Ascending aorta (tissue), 2 donors: ENCODE data around the gene GABBR2. TPM values are rescaled to one million over a fixed set of nuclear protein-coding genes. Genes with fewer than 3 reads are reported as not detected.

ENCODE experiments used
- DNase-seq, 2 donors: peaks; one replicate each; pipeline ENCODE4 v3.0.0-alpha.2; 2019; ENCODE audit warnings: low spot score in 2 of 2
- H3K27ac ChIP-seq, 2 donors: fragments of 200-600 bp; sonication (generic); one replicate each; pipeline ENCODE4 v1.5.1; 2016 to 2017; ENCODE audit warnings: mild to moderate bottlenecking in 1 of 2
- H3K27me3 ChIP-seq: fragments of 200-600 bp; sonication (generic); one replicate; pipeline ENCODE4 v1.5.1; 2017
- H3K36me3 ChIP-seq, 2 donors: fragments of 200-600 bp; sonication (generic); one replicate each; pipeline ENCODE4 v1.5.1; 2016
- H3K4me1 ChIP-seq, 2 donors: fragments of 200-600 bp; sonication (generic); one replicate each; pipeline ENCODE4 v1.5.1; 2016 to 2017; ENCODE audit warnings: mild to moderate bottlenecking in 1 of 2
- H3K4me3 ChIP-seq, 2 donors: fragments of 200-600 bp; sonication (generic); one replicate each; pipeline ENCODE4 v1.5.1; 2016 to 2017; ENCODE audit warnings: mild to moderate bottlenecking in 1 of 2
- H3K9me3 ChIP-seq, 2 donors: fragments of 200-600 bp; sonication (generic); one replicate each; pipeline ENCODE4 v1.5.1; 2016
- intact Hi-C: fragments of 100-400 bp; cut with DNase I; formaldehyde crosslinking; loops from one replicate; pipeline ENCODE4 v1.15.1; 2023
- total RNA-seq: library from RNA; depleted of rRNA; stranded (reverse); fragments of >200 nt; gene quantifications from one replicate; pipeline ENCODE4 v1.1.0, GENCODE V29; 2016
- TF ChIP-seq, protein P1 (sequence below), 3 experiments: fragments of 200-600 bp in 2 of 3; fragments of 450-650 bp in 1 of 3; sonication (generic) in 2 of 3; IDR thresholded peaks; one replicate each; pipeline ENCODE4 v1.5.1; 2016 to 2019; ENCODE audit warnings: antibody characterized with exemption in 3 of 3, mild to moderate bottlenecking in 1 of 3, moderate library complexity in 1 of 3

The GABBR2 gene
- total RNA-seq, 1 donor from 2014 or later = not detected

DNA sequence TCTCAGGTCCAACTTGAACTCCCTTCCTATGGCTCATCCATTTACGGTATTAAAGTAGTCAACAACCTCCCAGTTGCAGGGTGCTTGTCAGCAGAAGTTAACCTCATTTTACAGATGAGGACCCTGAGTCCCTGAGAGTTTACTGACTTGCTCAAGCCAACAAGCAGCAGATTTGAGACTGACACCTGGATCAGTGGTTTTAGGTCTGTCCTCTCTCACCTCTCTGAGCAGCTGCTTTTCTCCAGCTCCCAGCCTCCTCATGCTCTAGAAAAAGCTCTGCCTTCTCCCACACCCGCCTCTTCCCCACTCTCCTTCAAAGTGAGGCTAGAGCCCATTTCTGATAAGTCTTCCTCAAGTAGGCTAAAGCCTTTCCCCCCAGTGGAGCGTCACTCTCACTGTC lies 56.4 kb downstream of the GABBR2 start:
- no peaks in the 10 kb centered on the region for H3K9me3 ChIP-seq
- H3K27ac ChIP-seq = no peak overlapping the region
- peak in 1 of 2 donors; percentile 3 for DNase-seq
- TF ChIP-seq, protein P1, sequence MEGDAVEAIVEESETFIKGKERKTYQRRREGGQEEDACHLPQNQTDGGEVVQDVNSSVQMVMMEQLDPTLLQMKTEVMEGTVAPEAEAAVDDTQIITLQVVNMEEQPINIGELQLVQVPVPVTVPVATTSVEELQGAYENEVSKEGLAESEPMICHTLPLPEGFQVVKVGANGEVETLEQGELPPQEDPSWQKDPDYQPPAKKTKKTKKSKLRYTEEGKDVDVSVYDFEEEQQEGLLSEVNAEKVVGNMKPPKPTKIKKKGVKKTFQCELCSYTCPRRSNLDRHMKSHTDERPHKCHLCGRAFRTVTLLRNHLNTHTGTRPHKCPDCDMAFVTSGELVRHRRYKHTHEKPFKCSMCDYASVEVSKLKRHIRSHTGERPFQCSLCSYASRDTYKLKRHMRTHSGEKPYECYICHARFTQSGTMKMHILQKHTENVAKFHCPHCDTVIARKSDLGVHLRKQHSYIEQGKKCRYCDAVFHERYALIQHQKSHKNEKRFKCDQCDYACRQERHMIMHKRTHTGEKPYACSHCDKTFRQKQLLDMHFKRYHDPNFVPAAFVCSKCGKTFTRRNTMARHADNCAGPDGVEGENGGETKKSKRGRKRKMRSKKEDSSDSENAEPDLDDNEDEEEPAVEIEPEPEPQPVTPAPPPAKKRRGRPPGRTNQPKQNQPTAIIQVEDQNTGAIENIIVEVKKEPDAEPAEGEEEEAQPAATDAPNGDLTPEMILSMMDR (IDR thresholded peaks at IDR 0.05) = no peak
- H3K36me3 ChIP-seq = no peaks in the 10 kb centered on the region
- intact Hi-C loops = no loop called here
- no peaks in the 10 kb centered on the region for H3K27me3 ChIP-seq
- H3K4me1 ChIP-seq = peaks cover 0 to 3% of the 10 kb centered on the region in 2 donors
- H3K4me3 ChIP-seq = no peak overlapping the region

DNA sequence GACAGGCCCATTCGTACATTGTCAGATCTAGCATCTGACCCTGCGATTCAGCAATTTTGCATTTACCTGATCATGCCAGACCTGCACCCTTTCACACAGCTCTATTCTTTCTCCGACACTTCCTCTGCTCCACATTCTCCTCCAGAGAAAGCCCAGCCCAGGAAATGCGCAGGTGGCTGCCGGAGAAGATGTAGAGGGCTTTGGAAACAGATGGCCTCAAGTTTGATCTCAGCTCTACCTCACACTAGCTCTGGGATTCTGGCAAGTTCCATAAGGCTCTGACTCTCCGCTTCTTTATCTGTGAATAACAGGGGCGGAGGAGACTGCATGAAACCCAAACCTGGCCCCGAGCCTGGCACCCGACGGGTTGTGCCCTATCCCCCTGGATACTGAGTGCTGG lies 61.5 kb downstream of the GABBR2 start:
- Histone ChIP-seq H3K9me3 (no peaks in the 10 kb centered on the region), H3K4me3 (no peak overlapping the region), H3K36me3 (no peaks in the 10 kb centered on the region), H3K4me1 (no peaks in the 10 kb centered on the region), H3K27me3 (no peaks in the 10 kb centered on the region), H3K27ac (no peak overlapping the region)
- peak in 1 of 2 donors; percentile 22 for DNase-seq
- intact Hi-C loops = no loop called here
- TF ChIP-seq, protein P1 (IDR thresholded peaks at IDR 0.05) = no peak

DNA sequence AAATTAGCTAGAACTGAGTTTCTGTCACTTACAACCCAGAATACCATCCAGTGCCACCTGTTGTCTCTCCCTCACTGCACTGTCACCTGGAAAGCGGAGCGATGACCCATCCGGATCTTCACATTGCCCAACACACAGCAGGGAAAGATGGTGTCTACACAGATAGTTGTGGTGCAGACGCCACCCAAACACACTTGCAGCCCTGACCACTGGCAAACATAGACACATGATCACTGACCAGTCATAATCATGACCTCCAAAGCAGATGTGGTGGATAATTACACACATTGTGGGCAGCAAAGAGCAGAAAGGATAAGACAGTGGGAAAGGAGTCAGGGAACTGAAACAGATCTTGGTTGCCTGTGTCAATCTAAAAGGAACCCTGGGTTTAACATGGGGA lies 64.7 kb downstream of the GABBR2 start:
- H3K36me3 ChIP-seq = no peaks in the 10 kb centered on the region
- H3K27me3 ChIP-seq = no peaks in the 10 kb centered on the region
- TF ChIP-seq, protein P1 (IDR thresholded peaks at IDR 0.05) = no peak
- intact Hi-C loops = no loop called here
- no peaks in the 10 kb centered on the region for H3K4me1 ChIP-seq
- peak in 1 of 2 donors; percentile 22 for DNase-seq
- no peaks in the 10 kb centered on the region for H3K9me3 ChIP-seq
- no peak overlapping the region for H3K27ac ChIP-seq
- H3K4me3 ChIP-seq = no peak overlapping the region

DNA sequence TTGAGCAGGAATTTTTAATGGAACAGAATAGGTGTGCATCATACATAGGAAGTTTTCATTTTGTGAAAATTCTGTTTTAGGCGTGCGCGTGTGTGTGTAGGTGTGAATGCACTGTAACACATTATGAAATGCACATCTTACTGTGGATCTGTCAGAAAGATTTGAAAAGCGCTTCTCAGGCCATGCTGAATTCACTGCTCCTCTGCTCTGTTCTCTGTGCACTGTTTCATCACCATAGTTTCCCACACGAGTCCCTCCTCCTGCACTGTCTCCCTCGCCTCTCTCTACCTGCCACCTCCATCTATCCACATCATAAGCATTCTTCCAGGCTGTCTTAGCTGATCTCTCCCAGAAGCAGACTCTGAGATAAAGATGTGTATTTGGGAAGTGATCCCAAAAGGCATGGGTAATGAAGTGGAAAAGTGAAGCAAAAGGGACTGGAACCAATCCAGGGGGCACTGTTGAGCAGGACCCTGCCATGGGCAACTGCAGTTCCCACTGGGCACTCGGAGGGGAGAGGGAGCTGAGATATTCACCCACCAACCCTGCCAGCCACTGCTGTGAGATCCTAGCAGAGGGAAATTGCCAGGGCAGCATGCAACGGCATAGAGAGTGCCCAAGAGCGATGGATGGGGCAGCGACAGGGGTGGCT lies 65.9 kb downstream of the GABBR2 start:
- DNase-seq = no peak
- no peak overlapping the region for H3K27ac ChIP-seq
- H3K9me3 ChIP-seq = no peaks in the 10 kb centered on the region
- H3K4me1 ChIP-seq = no peaks in the 10 kb centered on the region
- TF ChIP-seq, protein P1 (IDR thresholded peaks at IDR 0.05) = no peak
- intact Hi-C loops = no loop called here
- no peak overlapping the region for H3K4me3 ChIP-seq
- H3K27me3 ChIP-seq = no peaks in the 10 kb centered on the region
- no peaks in the 10 kb centered on the region for H3K36me3 ChIP-seq

DNA sequence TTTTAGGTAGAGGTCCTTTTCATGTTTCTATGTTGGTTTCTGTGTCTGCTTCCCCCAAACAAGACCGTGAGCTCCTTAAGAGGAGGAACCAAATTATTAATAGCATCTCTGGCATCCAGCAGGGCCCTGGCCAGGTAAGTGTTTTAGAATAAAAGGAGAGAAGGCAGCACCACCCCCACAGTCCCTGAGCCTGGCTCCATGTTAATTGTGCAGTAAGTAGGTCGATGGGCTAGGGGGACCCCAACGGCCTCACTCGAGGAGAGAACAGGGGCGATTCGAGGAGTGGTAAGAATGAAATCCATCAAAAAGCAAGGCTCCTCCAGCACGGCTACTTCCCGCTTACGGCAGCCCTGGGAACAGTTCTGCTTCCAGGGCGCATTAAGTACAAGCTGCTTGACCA lies 67.0 kb downstream of the GABBR2 start:
- no peaks in the 10 kb centered on the region for H3K9me3 ChIP-seq
- H3K36me3 ChIP-seq = no peaks in the 10 kb centered on the region
- no peak overlapping the region for H3K27ac ChIP-seq
- H3K27me3 ChIP-seq = no peaks in the 10 kb centered on the region
- H3K4me3 ChIP-seq = no peak overlapping the region
- no peaks in the 10 kb centered on the region for H3K4me1 ChIP-seq
- TF ChIP-seq, protein P1 (IDR thresholded peaks at IDR 0.05) = no peak
- DNase-seq = peak in 1 of 2 donors; percentile 27
- intact Hi-C loops = no loop called here

DNA sequence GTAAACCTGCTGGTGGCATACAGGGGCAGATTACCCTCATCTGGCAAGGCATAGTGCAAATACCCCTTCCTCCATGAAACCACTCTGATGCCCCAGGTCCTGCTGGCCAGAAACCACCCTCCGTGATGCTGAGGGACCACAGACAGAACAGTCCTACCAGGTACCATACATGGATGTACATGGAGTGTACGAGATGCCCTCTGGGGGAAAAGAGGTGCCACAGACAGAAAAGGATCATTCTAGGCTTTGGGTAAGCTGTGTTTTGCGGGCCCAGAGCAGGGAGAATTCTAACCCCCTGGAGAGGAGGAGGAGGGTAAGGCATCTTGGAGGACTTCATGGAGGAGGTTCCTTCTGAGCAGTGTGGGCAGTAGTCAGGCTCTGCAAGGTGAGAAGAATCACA lies 68.3 kb downstream of the GABBR2 start:
- H3K9me3 ChIP-seq = no peaks in the 10 kb centered on the region
- no peak overlapping the region for H3K27ac ChIP-seq
- H3K36me3 ChIP-seq = no peaks in the 10 kb centered on the region
- H3K4me1 ChIP-seq = no peaks in the 10 kb centered on the region
- H3K4me3 ChIP-seq = no peak overlapping the region
- peak in 1 of 2 donors; percentile 19 for DNase-seq
- intact Hi-C loops = no loop called here
- no peaks in the 10 kb centered on the region for H3K27me3 ChIP-seq
- TF ChIP-seq, protein P1 (IDR thresholded peaks at IDR 0.05) = no peak
